GM18526 (cell line): ENCODE measurements around the gene ETFA.

ENCODE experiments used
- POLR2A ChIP-seq: IDR thresholded peaks from 3 replicates; pipeline ENCODE4 v1.6.1; 2011; ENCODE audit not compliant: insufficient read length; ENCODE audit errors: extremely low read depth

Gene ETFA

DNA sequence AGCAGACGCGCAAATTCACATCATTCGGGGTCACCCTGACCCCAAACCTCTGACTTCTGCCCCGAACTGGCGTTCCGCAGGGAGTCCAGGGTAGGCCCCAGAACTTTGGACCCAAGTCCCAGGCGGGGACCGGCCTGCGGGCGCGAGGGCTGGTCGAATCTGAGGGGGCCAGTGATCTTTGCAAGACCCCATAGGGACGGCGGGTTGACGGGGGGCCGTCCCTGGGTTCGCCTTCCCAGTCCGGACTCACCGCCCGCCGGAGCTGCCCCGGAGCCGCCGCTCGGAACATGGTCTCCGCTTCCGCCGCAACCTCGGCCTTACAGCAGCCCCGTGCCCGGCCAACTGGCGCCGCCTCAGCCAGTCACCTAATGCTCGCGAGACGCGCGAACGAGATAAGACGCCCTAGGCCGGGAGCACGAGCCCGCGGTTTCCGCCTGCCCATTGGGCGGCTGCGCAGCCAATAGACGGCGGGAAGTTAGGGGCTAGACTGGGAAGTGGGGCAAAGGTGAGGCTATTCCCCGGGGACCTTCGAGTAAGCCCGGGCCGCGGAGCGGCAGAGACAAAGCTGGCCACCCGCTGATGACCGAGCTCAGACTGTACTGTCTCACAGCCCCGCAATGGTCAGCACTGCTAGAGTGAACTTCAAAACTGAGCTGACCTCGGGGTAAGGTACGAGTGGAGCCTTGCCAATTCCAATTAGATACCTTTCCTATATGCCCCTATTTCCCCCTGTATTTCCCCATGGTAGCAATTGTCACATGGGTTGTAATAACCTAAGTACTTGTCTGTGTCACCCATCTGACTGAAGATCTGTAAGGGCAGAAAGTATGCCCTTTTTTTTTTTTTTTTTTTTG, at the start of gene ETFA:
TSS of gene ETFA (minus strand) at position 370 of the 854 bp plus-strand sequence. CDS start at position 289, 81 bp downstream.
- TF ChIP-seq POLR2A: peak; percentile 95

DNA sequence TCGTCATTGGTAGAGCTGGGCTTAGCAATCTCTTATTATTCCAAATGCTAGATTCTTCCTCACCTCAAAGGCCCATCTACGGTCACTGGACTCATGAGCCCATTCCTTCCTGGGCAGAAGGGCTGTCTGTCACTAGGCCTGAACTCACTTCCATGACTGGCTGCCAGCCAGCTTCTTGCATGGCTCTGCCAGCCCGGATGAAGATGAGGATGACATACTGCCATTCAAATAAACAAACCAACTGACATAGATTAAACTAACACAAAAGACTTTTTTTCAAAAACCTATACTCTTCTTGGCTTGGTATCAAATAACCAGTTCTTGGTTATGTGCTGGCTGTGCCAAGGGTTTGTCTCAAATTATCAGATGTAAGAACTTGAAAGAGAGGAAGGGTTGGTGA, 49.1 kb upstream of the ETFA start:
- no peak for TF ChIP-seq POLR2A

DNA sequence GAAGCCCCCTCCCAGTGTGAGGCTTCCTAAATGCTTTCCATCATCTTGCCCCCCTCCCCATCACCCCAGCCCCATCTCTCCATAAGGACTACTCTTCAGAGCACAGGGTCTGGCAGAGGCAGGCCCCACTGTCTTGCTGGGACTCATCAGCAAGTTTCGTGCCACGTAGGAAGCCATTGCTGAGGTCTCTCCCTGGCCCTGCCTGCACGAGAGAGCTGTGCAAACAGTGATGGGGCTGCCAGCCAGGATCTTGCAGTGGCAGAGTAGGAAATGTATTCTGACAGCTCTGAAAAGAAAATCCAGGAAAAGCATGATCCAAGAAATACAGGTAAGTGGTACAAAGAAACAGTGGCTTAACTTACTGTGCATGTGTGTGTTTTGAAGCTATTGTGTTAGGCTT, 47.9 kb upstream of the ETFA start:
- no peak for TF ChIP-seq POLR2A

DNA sequence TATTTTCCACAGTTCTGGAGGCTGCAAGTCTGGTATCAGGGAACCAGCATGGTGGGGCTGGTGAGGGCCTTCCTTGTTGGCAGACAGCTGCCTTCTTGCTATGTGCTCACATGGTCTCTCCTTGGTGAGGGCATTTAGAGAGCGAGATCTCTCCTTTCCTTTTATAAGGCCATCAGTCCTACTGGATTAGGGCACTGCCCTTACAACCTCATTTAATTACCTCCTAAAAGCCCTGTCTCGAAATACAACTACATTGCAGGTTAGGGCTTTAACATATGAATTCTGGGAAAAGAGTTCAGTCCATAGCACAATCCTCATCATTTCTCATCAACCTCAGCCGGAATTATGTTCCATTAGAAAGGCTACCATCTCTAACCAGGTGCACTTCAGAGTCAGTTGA, 47.2 kb upstream of the ETFA start:
- TF ChIP-seq POLR2A: no peak

DNA sequence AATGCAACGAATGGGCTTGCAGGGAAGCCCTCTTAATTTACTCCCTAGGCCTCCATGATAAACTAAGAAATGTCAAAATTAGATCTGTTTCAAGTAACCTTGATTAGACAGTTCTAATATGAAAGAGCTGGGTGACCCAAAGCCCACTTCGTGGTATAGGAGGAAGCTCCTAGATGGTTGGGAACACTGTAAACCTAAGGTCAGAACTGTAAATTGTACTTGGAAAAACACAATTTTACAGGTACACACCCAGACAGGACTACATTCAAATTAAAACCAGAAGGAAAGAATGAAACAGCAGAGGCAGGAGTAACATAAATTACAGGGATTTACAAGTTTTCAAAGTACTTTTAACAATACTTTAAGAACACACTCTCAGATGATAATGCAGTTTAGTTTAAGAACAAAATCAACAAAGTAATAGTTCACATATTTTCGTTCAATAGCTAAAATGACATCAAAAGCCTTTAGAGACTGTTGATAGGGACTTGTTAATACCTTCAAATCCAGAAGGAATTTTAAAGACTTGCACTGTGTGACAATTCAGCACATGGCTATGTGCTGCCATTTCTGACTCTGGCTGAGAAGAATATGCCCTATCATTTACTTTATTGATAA, 43.7 kb upstream of the ETFA start:
- no peak for TF ChIP-seq POLR2A

DNA sequence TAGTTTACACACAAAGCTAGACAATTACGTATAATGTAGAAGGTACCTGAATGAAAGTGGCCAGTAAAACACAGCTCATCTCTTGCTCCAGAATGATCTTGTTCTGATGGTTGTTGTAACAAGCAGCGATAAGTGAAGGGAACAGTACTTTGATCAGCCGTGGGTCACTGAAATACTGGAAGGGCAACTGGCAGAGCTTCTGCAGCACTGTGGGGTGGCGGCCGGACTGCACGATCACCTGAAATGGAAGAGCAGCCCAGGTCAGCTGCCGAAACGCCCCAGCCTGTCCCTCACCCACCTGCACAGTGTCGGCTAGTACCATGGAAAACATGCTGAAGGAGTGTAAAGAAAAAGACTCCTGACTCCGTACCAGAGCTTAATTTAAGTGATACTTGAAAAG, 42.6 kb upstream of the ETFA start:
- no peak for TF ChIP-seq POLR2A

DNA sequence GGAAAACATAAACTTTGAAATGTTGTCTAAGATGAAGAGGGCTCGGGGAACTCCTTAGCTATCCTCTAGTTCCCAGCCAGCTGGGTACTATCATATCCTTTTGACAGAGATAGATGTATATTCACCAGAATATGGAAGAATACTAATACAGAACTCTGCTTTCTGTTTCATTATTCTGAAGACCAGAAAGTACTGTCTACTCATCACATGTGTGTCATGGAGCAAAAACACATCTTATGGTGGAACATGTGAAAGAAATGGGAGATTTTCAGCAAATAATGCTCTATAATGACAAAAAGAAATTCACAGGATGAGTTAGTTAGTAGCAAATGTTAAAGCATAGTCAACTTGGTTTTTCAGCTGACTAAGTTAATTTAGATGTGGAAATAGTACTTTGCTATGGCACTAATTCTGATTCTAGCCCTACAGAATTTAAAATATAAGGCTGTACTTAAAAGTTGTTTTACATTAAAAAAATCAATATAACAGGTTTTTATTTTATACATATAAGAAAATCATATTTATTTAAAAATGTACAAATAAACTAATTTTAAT, 41.8 kb upstream of the ETFA start:
- no peak for TF ChIP-seq POLR2A

DNA sequence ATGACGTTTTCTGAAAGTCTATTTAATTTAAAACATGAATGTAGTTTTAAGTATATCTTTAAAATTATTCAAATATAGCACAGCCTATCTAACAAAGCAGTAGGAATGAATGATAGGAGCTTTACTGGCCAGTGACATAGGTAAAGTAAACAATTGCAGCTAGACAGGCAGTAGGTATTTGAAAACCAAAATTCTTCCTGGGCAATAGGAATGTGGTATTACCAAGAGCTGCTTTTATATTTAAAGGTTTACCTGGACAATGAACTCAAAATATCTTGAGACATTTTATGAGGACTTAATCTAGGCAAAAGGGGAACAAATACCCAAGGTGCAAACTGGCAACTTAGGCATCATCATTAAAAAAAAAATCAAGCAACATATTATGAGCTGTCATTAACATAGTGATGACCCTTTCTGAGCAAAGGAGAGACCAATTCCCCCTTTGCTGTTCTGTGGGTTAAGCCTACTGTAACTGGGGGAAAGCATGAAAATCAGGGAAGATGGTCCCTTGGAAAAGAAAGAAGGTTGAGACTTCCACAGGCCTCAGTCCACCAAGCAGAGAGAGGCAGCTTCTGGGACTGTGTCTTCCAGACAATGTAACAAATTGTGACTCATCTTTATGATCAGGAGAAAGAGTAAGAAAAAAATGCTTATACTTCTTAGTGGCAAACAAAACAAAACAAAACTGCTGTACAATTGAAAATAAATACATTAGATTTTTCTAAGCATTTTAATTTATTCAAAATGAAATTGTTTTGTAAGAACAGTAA, 38.2 kb upstream of the ETFA start:
- TF ChIP-seq POLR2A: no peak

DNA sequence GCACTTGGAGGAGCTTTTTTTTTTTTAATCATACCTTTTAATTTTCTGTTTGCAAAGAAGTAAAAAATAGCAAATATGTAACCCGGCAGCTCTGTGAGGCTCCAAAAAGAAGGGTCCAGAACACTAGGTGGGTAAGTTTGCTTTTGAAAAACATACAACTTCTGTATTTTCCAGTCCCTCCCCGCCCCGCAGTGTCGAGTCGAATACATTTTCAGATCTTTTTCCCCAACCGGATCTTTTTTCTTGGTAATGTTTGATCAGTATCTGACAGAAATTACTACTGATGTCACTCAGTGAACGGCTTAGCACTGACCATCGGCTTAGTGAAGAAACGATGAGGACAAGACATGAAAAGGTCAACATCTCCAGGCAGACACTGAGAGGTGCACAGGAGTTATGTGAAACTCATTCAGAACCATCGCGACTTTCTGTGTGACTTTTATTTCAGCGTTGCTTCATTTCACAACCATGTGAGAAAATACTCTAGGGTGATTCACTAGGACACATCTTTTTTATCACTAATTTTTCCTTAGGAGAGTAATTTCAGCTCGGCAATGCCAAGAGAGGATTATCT, 36.3 kb upstream of the ETFA start:
- no peak for TF ChIP-seq POLR2A

DNA sequence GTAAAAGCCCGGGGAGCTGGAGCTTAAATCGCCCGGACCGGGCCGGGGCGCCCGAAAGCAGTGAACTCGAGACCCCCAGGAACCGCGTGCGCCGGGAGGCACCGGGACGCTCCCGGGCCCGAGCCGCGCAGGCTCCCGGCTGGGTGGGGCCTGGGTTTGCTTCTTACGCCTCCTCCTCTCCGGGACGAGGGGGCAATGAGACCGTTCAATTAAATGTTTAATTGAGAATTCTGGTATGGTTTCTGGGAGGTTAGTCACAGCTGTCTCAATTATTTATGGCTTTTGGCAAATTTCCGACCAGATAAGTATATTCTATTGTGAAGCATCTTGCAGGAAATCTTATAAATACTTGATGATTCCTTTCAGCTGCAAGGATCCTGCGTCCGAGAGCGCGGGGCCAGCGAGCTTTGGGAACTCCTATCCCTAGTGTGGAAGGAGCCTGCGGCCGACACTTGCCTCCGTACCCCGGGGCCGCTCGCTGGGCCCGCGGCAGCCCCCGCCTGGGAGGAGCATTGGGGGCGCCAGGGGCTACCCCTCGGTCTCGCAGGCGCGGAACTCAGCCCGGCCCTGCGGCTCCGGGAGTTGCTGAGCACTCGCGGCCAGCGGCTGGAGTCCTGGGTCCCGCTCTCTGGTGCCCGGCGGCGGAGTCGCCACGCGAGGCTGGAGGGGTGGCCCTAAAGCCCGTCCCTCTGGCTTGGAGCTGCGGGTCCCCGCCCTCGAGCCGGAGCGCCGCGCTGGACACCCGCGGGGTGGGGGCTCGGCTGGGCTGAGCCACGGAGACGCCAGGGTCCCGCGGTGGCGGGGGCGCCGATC, 35.6 kb upstream of the ETFA start:
- no peak for TF ChIP-seq POLR2A

DNA sequence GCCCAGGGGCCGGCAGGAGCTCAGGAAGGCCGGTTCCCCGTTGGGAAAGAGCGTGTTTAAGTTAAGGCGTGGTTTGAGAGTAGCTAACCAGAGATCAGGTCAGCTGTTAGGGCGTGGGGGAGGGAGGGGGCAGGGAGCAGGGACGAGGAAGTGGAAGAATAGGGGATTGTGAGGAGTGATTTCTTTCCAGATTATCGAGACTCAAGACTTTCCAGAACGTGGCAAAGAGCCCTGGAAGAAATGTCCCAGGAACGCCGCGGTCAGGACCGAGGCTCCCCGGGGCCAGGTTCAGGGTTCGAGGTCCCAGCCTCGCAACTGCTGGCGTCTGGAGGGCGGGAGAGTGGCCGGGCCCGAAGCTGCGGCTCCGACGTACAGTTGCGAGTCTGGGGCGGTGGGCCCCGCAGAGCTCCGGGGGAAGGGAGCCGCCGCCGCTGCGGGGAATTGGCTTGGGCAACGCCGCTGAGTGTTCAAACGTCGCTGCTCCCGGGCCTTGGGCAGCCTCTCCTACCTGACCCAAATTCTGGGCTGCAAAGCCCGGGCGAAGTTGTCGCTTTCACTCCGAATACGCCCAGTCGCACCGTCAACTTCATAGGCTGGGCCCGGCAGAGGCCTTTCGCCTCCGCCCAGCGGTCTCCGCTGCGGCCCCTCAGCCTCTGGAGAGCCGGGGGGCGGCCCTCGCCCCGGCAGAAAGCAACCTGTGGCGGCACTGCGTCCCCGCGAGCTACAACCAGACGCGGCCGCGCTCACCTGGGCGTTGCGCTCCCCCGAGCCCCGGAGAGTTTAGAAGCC, 34.8 kb upstream of the ETFA start:
- no peak for TF ChIP-seq POLR2A

DNA sequence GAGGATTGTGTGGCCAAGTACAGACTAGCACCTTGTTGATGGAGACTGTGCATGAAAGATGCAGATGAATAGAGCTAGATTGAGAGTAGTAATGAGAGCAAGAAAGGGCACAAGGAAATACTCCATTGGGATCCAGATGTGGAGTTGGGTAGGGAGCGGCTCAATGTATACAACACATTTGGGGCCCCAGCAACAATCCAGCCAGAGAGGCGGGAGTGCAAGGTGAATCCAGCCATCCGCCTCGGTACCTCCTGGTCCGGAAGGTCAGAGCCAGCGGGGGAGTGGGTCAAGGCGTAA, 34.3 kb upstream of the ETFA start:
- no peak for TF ChIP-seq POLR2A

DNA sequence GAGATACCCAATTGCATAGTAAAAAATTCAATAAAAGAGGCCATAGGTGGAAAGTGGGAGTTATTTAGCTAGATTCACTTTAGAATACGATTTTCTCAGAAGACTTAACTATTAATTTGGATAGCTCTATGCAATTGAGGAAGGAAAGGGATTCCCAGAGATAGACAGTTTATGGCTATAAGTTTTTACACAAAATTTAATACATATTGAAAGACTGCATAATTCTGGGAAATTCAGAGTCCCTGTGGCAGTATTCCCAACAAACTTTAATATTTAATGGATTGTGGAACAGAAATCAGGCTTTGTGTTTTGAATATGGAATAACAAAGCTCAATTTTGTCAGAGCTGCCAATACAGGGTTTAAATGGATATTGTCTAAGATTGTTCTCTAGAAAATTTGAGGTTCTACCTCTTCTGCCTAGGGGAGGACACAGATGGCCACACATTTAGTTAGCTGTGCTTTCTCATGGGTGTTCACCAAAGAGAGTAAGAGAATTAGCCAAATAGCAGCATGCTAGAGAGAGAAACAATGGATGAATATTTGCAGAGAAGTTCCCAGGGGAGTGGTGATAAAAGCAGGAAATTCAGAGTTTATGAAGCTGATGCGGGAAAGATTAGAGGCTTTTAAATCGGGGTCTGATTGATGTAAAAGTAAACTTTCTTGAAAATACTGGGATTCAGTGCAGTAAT, 33.8 kb upstream of the ETFA start:
- no peak for TF ChIP-seq POLR2A
